HTERT RPE-1 (cell line): ENCODE data around the gene HTT.
"Not testable (repeated sequence)": the region's sequence is repeated elsewhere in the genome, so short reads cannot be mapped to it uniquely, and the experiment has no call there.

Source experiments
- in situ Hi-C: fragments of 300-500 bp; cut with MboI; formaldehyde crosslinking; loops from 4 replicates; pipeline ENCODE4 v1.14.3; 2020; ENCODE audit warnings: low sequenced_read_pairs

Gene HTT

DNA sequence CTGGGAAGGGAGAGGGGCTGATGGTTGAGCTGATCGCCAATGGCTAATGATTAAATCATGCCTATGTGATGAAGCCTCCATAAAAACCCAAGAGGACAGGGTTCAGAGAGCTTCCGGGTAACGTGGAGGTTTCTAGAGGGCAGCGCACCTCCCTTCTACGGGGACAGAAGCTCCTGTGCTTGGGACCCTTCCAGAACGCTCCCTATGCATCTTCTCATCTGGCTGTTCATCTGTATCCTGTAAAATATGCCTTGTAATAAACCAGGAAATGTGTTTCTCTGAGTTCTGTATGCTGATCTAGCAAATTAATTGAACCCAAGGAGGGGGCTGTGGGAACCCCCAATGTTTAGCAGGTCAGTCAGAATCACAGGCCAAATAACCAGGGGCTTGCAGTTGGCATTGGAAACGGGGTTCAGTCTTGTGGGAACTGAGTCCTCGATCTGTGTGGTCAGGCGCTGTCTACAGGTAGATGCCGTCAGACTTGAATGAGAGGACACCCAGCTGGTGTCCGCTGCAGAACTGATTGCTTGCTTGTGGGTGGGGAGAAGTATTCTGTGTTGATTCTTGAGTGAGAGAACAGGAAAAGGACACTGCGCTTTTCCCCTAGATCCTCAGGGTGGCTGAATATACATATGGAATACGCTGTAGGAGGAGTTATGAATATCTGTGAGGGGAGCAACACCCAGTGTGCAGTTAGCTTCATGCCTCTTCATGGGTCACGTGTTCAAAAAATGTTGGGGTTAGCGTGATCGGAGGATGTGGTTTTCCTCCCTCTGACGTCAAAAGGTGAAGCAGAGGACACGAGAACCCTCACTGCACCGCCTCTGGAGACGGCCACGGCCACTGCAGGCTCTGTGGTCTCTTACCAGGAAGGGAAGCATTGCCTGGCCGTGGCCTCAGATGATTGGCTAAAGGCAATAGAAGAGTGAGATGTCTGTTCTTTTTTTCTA is 29.3 kb upstream of the HTT start:
- in situ Hi-C loops: no loop called here

DNA sequence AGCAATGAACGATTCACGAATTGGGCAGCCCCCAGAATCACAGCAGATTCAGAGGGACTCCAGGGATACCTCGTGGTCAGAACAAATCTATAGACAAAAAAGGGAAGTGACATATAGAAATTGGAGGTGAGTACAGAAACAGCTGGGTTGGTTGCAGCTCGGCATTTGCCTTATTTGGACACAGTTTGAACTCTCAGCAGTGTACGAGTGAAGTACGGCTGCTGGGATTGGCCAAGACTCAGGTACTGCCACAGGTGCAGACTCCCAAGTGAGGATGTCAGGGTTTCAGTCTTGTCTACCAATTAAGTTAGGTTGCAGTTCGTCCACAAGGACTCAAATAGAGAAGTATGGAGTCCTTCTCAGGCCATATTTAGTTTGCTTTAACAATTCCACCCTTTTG is 28.3 kb upstream of the HTT start:
- in situ Hi-C loops: no loop called here

DNA sequence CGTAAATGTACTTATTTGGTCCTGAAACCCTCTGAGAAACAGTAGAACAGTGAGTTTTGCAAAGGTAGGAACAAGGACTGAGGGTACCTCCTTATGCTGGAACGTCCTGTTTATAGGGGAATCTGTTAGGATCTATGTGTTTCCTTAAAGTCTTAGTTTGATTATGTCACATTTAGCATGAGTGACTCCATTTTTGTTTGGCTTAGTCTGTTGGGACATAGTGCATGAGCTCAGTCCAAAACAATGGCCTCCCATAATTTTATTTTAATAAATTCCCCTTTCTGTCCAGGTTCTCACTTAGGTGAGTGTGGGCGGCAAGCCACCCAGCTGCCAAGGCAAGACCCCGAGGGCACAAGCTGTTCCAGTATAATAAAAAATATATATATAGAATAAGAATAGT is 27.9 kb upstream of the HTT start:
- in situ Hi-C loops: no loop called here

DNA sequence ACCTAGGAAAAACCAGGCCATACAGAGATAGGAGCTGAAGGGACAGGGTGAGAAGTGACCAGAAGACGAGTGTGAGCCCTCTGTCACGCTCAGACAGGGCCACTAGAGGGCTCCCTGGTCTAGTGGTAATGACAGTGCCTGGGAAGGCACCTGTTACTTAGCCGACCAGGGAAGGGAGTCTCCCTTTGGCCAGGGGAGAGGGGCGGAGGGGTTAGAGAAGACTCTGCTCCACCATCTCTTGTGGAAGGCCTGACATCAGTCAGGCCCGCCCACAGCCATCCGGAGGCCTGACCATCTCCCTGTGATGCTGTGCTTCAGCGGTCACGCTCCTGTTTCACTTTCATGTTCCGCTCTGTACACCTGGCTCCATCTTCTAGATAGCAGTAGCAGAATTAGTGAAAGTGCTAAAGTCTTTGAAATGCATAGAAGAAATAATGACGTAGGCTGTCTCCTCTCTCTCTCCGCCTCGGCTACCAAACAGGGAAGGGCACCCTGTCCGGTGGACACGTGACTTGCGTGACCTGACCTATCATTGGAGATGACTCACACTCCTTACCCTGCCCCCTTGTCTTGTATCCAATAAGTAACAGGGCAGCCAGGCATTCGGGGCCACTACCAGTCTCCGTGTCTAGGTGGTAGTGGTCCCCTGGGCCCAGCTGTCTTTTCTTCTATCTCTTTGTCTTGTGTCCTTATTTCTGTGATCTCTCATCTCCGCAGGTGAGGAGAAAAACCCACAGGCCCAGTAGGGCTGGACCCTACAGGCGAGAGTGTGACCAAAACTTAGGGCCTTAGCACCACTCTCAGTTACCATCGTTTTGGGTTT is 26.8 kb upstream of the HTT start:
- in situ Hi-C loops: no loop called here

DNA sequence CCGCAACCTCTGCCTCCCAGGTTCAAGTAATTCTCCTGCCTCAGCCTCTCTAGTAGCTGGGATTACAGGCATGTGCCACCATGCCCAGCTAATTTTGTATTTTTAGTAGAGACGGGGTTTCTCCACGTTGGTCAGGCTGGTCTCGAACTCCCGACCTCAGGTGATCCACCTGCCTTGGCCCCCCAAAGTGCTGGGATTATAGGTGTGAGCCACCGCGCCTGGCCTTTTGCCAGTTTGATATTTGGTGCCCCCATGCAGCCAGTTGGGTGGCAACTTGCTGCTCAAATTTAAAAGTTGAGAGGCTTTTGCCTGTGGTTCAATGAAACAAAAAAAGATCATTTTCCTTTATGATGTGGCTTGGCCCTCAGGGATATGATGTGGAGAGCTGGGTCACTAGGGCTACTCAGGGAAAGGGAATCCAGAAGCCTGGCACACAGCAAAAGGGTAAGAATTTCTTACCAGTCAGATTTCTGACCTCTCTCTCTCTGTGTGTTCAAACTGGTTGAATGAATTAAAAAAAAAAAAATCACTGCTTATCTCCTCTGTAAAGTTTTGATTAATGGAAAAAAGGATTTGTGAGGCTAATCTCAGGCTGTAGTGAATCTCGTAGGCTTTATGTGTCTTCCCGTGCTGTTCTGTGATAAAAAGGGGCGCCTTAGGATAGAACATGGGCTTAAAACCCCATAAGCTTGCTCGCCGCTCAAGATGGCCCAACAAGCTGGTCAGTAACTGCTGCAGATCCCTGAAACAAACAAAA is 23.2 kb upstream of the HTT start:
- in situ Hi-C loops: not testable (repeated sequence)

DNA sequence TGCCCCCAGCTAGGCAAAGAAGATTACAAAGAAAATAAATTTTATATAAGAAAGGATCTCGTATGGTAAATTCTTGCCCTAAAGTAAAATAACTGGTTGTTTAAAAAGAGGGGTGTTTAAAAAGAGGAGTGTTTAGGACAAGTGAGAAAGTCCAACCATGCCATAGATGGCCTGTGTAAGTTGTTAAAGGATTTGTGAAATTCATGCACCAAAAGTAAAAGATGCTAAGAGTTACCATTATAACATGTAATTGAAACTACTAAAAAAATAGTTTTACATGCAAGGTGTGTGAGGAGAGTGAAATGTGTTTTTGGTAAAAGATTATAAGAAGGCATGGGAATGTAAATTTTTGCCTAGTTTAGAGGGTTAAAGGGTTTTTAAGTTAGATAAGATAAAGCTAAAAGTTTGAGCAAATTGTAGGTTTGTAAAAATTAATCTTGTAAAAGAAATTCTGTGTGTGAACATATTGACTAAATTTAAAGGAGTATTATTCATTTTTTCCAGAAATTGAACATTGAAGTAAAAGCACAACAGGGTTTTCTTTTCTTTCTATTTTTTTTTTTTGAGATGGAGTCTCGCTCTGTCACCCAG is 20.2 kb upstream of the HTT start:
- in situ Hi-C loops: no loop called here

DNA sequence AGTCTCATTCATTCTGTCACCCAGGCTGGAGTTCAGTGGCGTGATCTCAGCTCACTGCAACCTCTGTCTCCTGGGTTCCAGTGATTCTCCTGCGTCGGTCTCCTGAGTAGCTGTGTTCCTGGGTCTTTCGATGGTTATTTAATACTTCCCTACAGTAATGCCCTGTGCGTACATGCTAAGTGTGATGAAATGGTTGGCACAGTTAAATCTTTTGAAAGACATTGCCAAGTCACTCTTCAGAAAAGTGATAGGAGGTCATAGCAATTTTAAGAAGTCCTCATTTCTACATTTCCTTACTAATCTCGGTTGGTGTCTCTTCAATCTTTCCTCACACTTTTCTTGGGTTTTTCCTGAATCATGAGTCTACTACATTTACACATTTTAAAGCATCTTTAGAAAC is 14.5 kb upstream of the HTT start:
- in situ Hi-C loops: no loop called here

DNA sequence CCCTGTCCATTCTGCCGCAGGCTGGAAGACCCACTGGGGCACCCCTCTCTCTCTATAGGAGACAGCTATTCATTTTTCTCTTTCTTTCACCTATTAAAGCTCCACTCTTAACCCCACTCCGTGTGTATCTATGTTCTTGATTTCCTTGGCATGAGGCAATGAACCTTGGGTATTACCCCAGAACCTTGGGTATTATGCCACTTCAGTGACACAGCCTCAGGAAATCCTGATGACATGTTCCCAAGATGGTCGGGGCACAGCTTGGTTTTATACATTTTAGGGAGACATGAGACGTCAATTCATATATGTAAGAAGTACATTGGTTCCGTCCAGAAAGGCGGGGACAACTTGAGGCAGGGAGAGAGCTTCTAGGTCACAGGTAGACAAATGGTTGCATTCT is 13.5 kb upstream of the HTT start:
- in situ Hi-C loops: no loop called here

DNA sequence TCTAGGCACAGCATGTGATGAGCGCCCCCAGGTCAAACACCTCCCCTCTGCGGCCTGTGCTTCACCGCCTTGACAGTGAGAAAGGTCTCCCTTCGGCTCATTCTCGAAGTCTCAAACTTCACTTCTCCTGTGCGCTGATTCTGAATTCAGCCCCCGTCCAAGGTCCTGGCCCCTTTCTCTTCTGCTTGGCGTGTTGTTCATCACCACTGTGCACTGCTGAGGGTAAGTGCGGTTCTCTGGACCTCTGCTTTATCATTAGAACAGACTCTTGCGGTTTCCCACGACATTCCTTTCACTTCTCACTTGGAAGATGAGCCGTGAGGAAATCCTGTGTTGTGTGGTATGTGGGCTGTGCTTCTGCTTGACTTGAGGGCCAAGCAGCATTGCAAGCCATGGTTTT is 12.0 kb upstream of the HTT start:
- in situ Hi-C loops: no loop called here

DNA sequence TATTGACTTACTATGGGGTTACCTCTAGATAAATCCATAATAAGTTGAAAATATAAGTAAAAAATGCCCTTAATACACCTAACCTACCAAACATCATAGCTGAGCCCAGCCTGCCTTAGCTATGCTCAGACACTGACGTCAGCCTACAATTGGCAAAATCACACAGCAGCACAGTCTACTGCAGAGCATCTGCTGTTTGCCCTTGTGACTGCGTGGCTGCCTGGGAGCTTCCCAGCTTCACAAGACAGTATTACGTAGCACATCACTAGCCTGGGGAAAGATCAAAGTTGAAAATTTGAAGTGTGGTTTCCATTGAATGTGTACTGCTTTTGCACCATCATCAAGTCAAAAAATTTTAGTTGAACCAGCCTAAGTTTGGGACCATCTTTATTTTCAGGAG is 8.9 kb upstream of the HTT start:
- in situ Hi-C loops: no loop called here

DNA sequence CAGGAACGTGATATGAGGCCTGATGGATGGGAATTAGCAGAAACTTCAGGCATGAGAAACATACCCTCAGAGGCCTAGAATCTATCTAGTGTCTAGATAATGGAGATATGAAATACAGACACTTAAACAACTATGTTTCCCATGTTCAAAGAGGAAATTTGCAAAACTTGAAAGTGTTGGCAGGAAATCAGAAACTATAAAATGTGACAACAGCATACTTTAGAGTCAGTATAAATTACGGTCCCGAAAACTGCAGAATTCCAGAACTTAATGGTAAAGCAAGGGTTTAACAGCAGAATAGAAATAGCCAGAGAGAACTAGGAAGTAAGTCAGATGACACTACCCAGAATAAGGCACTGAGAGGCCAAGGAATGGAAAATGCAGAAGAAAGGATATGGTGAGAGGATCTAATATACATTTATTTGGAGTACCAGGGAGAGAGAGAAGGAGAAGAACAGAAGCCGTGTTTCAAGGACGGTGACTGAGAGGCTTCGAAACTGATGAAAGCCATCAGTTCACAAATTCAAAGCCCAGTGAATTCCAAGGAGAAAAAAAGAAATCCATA is 7.6 kb upstream of the HTT start:
- in situ Hi-C loops: no loop called here

DNA sequence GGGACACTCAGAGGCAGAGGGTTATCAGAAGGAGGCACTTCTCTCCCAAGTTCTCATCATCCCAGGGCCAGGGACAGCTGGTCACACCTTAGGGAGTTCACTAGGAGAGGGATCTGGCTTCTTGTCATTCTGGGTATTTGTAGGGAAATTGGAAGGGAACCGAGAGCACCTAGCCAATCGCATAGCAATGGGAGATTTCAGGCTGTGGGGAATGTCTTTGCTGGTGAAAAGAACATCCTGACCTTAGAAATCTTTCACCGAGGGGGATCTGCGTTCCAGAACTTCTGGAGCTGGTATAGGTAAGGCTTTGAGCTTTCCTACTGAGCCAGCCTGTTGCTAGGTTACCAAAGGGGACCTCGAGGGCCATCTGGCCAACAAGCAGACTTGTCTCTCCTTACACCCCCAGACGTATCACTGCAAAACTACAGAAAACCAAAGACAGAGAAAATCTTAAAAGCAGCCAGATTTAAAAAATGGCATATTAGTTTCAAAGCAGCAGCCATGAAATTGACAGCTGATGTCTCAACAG is 6.9 kb upstream of the HTT start:
- in situ Hi-C loops: no loop called here

DNA sequence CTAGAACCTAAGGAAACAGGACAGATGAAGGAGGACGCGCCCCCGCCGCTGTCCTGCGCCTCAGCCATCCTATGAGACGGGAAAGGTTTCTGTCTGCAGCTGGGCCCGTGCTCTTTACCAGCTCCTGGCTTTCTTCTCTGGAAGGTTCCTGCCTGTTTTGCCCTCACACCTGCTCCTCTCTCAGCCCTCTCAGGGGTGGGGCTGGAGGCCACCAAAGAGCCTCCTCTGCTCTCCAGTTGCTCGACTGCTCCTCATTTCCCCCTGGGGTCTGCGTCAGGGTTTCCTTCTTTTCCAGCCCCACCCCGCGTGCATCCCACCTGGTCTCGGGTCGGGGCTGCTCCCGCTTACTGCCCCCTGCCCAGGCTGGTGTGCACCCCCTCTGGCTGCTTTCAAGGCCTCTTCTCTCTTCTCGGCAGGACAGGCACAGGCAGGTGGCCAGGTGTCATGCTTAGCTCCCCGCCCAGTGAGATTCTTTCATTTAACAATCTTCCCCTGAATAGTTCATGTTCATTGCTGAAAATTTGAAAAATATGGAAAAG is 4.8 kb upstream of the HTT start:
- in situ Hi-C loops: no loop called here

DNA sequence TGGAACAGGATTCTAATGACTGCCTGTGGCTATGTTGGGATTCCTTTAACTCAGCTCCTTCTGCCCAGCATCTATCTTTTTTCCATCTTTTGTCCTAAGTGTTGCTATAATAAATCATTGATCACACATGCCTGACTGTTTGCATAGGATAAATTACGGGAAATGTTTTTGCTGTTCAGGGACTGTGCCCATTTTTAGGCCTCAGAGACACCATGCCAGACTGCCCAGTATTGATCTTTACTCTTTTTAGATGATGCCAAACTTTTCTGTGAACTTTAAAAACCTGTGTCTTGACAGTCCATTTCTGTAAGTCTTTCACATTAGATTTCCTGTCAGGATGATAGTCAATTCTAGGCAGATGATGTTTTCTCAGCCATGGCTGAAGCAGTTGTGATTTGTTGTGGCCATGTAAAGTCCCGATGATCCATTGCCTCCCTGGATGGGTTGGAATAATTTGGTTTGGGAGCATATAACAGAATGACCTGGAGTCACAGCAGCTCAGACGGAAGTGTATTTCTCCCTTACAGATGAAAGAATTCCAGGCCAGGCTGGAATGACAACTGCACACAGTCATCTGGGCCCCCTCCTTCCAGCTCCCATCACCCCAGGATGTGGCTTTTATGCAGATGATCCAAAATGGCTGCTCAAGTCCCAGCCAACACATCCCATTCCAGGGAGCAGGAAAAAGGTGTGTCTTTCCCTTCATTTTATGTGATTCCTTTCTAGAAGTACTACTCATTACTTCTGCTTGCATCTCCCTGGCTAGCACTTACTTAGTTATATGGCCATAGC is 3.6 kb upstream of the HTT start:
- in situ Hi-C loops: no loop called here

DNA sequence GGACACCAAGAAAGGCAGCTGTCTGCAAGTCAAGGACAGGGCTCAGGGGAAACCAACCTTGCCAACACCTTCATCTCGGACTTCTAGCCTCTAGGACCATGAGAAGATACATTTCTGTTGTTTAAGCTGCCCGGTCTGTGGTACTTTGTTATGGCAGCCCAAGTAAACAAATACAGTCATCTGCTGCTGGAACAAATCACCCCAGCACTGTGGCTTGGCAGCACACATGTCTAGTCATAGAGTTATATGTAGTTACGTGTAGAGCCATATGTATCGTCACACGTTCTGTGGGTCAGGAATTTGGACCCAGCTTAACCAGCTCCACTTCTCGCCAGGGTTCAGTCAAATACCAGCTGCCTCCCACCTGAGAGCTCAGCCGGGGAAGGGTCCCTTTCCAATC is 2.7 kb upstream of the HTT start:
- in situ Hi-C loops: no loop called here

DNA sequence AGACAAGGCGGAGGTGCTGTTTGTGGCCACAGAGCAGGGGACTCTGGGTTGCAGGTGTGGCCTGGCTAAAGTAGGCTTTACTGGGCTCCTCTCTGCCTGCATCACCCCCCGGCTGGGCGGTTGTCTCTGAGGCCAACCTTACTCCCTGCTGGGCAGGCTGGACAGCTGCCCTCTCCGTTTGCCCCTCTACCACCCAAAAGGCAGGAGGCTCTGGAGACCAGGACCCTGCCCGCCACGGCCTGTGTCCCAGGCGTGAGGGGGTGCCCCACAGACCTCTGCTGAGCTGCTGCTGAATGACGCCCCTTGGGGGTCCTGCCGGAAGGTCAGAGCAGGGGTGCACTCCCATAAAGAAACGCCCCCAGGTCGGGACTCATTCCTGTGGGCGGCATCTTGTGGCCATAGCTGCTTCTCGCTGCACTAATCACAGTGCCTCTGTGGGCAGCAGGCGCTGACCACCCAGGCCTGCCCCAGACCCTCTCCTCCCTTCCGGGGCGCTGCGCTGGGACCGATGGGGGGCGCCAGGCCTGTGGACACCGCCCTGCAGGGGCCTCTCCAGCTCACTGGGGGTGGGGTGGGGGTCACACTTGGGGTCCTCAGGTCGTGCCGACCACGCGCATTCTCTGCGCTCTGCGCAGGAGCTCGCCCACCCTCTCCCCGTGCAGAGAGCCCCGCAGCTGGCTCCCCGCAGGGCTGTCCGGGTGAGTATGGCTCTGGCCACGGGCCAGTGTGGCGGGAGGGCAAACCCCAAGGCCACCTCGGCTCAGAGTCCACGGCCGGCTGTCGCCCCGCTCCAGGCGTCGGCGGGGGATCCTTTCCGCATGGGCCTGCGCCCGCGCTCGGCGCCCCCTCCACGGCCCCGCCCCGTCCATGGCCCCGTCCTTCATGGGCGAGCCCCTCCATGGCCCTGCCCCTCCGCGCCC is 1.1 kb upstream of the HTT start:
- in situ Hi-C loops: no loop called here

DNA sequence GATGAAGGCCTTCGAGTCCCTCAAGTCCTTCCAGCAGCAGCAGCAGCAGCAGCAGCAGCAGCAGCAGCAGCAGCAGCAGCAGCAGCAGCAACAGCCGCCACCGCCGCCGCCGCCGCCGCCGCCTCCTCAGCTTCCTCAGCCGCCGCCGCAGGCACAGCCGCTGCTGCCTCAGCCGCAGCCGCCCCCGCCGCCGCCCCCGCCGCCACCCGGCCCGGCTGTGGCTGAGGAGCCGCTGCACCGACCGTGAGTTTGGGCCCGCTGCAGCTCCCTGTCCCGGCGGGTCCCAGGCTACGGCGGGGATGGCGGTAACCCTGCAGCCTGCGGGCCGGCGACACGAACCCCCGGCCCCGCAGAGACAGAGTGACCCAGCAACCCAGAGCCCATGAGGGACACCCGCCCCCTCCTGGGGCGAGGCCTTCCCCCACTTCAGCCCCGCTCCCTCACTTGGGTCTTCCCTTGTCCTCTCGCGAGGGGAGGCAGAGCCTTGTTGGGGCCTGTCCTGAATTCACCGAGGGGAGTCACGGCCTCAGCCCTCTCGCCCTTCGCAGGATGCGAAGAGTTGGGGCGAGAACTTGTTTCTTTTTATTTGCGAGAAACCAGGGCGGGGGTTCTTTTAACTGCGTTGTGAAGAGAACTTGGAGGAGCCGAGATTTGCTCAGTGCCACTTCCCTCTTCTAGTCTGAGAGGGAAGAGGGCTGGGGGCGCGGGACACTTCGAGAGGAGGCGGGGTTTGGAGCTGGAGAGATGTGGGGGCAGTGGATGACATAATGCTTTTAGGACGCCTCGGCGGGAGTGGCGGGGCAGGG is 568 bp downstream of the HTT start:
- in situ Hi-C loops: no loop called here

DNA sequence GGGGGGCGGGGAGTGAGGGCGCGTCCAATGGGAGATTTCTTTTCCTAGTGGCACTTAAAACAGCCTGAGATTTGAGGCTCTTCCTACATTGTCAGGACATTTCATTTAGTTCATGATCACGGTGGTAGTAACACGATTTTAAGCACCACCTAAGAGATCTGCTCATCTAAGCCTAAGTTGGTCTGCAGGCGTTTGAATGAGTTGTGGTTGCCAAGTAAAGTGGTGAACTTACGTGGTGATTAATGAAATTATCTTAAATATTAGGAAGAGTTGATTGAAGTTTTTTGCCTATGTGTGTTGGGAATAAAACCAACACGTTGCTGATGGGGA is 1.1 kb downstream of the HTT start:
- in situ Hi-C loops: no loop called here
